GM12801 (cell line): ENCODE results near the gene BLOC1S1.

Experiments
- CTCF ChIP-seq: IDR thresholded peaks from one replicate; pipeline ENCODE4 v1.5.1; 2011; ENCODE audit warnings: control low read depth; ENCODE audit not compliant: insufficient read length; ENCODE audit errors: extremely low read depth

Gene BLOC1S1

GRCh38 chr12:55687746-55688145 is 28.1 kb upstream of the BLOC1S1 start:
- TF ChIP-seq CTCF, result no peak

GRCh38 chr12:55688716-55689655 is 26.9 kb upstream of the BLOC1S1 start:
- TF ChIP-seq CTCF, result no peak

GRCh38 chr12:55692631-55693322 is 23.1 kb upstream of the BLOC1S1 start:
- no peak for TF ChIP-seq CTCF

GRCh38 chr12:55693323-55694187 is 22.3 kb upstream of the BLOC1S1 start:
- no peak for TF ChIP-seq CTCF

- TF ChIP-seq CTCF, result no peak
Observed at GRCh38 chr12:55694188-55694515, 21.7 kb upstream of the BLOC1S1 start.

- TF ChIP-seq CTCF, result no peak
Observed at GRCh38 chr12:55694651-55695050, 21.2 kb upstream of the BLOC1S1 start.

- TF ChIP-seq CTCF, result no peak
Observed at GRCh38 chr12:55695349-55695748, 20.5 kb upstream of the BLOC1S1 start.
